Lung (tissue), 12 donors: ENCODE data around the gene TTLL12. TPM values are rescaled to one million over a fixed set of nuclear protein-coding genes. Genes with fewer than 3 reads are reported as not detected.

Source experiments
- ATAC-seq: fragments of 200-7000 bp; cut with Tn5 transposase; one replicate; pipeline ENCODE4 v1.9.1; 2020; ENCODE audit warnings: moderate number of reproducible peaks; ENCODE audit not compliant: insufficient read depth, low FRiP score
- DNase-seq, 3 donors: peaks; one replicate each; pipeline ENCODE4 v3.0.0-alpha.2; 2013 to 2017
- H3K27ac ChIP-seq, 2 donors: one replicate each; pipeline ENCODE4 v1.5.1; 2013; ENCODE audit warnings: mild to moderate bottlenecking in 2 of 2, moderate library complexity in 2 of 2, control low read depth in 1 of 2, inconsistent platforms in 1 of 2, low read depth in 1 of 2, low read length in 1 of 2
- H3K27me3 ChIP-seq, 3 donors: one replicate each; pipeline ENCODE4 v1.5.1; 2013; ENCODE audit warnings: low read length in 2 of 3; ENCODE audit not compliant: control insufficient read depth in 3 of 3, insufficient read depth in 3 of 3
- H3K36me3 ChIP-seq, 4 donors: one replicate each; pipeline ENCODE4 v1.5.1; 2013; ENCODE audit warnings: low read length in 4 of 4, mild to moderate bottlenecking in 1 of 4, moderate library complexity in 1 of 4; ENCODE audit not compliant: control insufficient read depth in 4 of 4, insufficient read depth in 4 of 4
- H3K4me1 ChIP-seq, 5 donors: one replicate each; pipeline ENCODE4 v1.5.1; 2013; ENCODE audit warnings: low read length in 5 of 5, mild to moderate bottlenecking in 2 of 5, moderate library complexity in 1 of 5; ENCODE audit not compliant: control insufficient read depth in 5 of 5, insufficient read depth in 5 of 5
- H3K4me3 ChIP-seq: one replicate; pipeline ENCODE4 v1.5.1; 2013; ENCODE audit warnings: mild to moderate bottlenecking, control low read depth, moderate library complexity
- H3K9ac ChIP-seq, 2 donors: one replicate each; pipeline ENCODE4 v1.5.1; 2013; ENCODE audit warnings: low read length in 2 of 2, control low read depth in 1 of 2; ENCODE audit not compliant: insufficient read depth in 1 of 2
- H3K9me3 ChIP-seq, 4 donors: one replicate each; pipeline ENCODE4 v1.5.1; 2013; ENCODE audit warnings: low read length in 3 of 4, mild to moderate bottlenecking in 1 of 4, moderate library complexity in 1 of 4; ENCODE audit not compliant: control insufficient read depth in 4 of 4, insufficient read depth in 3 of 4
- WGBS, 2 donors: extraction: QIAGEN DNeasy Blood & Tissue Kit; methylation state at CpG; one replicate each; pipeline ENCODE4 v1.1.7; 2013; 5-methylcytosine and 5-hydroxymethylcytosine counted together
- polyA plus RNA-seq, 2 donors: library from polyadenylated mRNA; stranded (reverse); fragments of 200-250 nt; gene quantifications; one replicate each; pipeline ENCODE4 v1.2.1, GENCODE V29; 2013
- total RNA-seq, 2 donors: library from RNA; depleted of rRNA in 1 of 2; stranded (reverse); fragments of >200 nt in 1 of 2; gene quantifications; one replicate each; pipeline ENCODE4 v1.2.1, GENCODE V29; 2014 to 2021
- TF ChIP-seq, protein P1 (sequence below): IDR thresholded peaks from 2 replicates; pipeline ENCODE4 v1.5.1; 2012; ENCODE audit warnings: mild to moderate bottlenecking; ENCODE audit errors: control extremely low read depth, extremely low read depth
- donor health status: control.
- donor health status: control.
- donor health status: Bipolar disorder and iron deficiency.
- donor health status: healthy.
- donor health status: DM: yes; HTN: yes; CAD: no.

Gene TTLL12
- total and polyA plus RNA-seq, 4 donors, result 15.8 to 35.5 (median 25.3) TPM

DNA sequence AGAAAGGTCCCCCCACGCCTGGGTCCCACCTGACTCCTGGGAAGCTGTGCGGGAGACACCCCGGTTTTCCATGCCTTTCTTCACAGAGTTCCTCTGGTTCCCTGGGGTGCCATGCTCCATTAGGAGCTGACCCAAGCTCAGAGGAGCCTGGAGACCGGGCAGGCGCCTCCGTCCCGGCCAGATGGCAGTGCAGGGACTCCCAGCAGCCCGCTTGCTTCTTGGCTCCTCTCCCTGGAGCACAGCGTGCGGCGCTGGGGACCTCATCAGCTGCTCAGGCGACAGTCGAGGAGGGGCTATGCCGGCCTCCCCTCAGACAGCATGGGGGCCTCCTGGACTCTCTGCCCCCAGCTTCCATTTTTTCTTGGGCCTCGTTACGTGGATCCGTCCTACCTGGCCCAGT, 13.1 kb upstream of the TTLL12 start:
- no peak overlapping the region for H3K9ac ChIP-seq
- no peaks in the 10 kb centered on the region for H3K36me3 ChIP-seq
- no peak overlapping the region for H3K27ac ChIP-seq
- H3K27me3 ChIP-seq, result no peaks in the 10 kb centered on the region
- H3K4me1 ChIP-seq, result peaks cover 0 to 11% (median 0%) of the 10 kb centered on the region in 5 donors
- ATAC-seq (no peak), DNase-seq (no peak)
- H3K9me3 ChIP-seq, result no peaks in the 10 kb centered on the region
- 86 to 88% methylated on average over 17 of the region's 17 CpGs for WGBS, 2 donors
- H3K4me3 ChIP-seq, result no peak overlapping the region
- TF ChIP-seq, protein P1, sequence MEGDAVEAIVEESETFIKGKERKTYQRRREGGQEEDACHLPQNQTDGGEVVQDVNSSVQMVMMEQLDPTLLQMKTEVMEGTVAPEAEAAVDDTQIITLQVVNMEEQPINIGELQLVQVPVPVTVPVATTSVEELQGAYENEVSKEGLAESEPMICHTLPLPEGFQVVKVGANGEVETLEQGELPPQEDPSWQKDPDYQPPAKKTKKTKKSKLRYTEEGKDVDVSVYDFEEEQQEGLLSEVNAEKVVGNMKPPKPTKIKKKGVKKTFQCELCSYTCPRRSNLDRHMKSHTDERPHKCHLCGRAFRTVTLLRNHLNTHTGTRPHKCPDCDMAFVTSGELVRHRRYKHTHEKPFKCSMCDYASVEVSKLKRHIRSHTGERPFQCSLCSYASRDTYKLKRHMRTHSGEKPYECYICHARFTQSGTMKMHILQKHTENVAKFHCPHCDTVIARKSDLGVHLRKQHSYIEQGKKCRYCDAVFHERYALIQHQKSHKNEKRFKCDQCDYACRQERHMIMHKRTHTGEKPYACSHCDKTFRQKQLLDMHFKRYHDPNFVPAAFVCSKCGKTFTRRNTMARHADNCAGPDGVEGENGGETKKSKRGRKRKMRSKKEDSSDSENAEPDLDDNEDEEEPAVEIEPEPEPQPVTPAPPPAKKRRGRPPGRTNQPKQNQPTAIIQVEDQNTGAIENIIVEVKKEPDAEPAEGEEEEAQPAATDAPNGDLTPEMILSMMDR, result no peak

DNA sequence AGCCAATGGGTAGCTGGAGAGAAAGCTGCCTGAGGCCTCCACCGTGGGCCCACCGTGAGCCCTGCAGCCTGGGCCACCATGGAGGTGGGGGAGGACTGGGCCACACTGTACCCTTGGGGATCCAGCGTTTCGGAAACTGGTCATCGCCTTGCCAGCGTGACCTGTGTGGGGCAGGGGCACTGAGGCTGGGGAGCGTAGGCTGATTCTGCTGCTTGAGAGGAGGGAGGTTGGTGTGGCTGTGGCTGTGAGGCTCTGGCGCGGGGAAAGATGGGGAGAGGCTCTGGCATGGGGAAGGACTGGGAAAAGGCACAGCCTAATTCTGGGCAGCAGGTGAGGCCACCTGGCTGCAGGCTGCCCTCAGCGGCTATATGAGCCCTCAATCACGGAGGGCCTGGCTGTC, 12.6 kb upstream of the TTLL12 start:
- Histone ChIP-seq H3K27ac (no peak overlapping the region), H3K4me3 (no peak overlapping the region), H3K9me3 (no peaks in the 10 kb centered on the region), H3K36me3 (no peaks in the 10 kb centered on the region), H3K4me1 (peaks cover 0 to 11% (median 0%) of the 10 kb centered on the region in 5 donors), H3K27me3 (no peaks in the 10 kb centered on the region), H3K9ac (no peak overlapping the region)
- WGBS, 2 donors, result 87 to 88% methylated on average over 11 of the region's 11 CpGs
- TF ChIP-seq, protein P1, result no peak
- DNase-seq (no peak), ATAC-seq (no peak)

DNA sequence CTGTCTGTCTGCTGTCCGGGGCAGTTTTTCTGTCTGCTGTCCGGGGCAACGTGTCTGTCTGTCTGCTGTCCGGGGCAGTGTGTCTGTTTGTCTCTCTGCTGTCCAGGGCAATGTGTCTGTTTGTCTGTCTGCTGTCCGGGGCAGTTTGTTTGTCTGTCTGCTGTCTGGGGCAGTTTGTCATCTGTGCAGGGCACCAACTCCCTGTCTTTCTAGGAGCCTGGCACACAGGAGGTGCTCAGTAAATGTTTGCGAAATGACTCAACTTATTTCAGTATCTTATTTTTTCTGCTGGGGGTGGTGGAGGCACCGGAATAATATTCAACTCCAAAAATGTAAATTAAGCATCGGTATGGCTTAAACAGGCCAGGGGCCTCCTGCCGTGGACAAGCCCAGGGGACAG, 12.0 kb upstream of the TTLL12 start:
- no peak overlapping the region for H3K9ac ChIP-seq
- peaks cover 0 to 11% (median 0%) of the 10 kb centered on the region in 5 donors for H3K4me1 ChIP-seq
- WGBS, 2 donors, result 87 to 91% methylated on average over 9 of the region's 9 CpGs
- no peak overlapping the region for H3K4me3 ChIP-seq
- H3K27ac ChIP-seq, result no peak overlapping the region
- TF ChIP-seq, protein P1, result no peak
- DNase-seq (no peak), ATAC-seq (no peak)
- H3K9me3 ChIP-seq, result no peaks in the 10 kb centered on the region
- H3K36me3 ChIP-seq, result no peaks in the 10 kb centered on the region
- no peaks in the 10 kb centered on the region for H3K27me3 ChIP-seq

DNA sequence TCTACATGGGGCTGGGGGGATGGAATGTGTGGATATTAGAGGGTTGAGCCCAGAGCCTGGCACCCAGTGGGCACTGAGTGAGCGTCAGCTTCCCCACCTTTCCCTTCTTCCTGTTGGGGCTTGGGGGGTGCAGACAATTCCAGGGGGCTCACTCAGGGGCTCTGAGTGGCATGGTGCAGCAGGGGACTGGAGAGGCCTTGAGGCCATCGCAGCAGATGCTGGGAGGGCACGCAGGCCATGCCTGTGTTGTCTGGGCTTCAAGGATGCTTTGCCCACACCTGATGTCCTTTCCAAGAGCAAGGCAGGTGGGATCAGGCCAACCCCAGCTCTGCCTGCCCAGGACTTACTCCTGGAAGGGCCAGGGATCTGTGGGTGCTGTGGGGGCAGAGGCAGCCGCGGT, 11.2 kb upstream of the TTLL12 start:
- Histone ChIP-seq H3K27ac (no peak overlapping the region), H3K4me1 (peaks cover 0 to 11% (median 0%) of the 10 kb centered on the region in 5 donors), H3K4me3 (no peak overlapping the region), H3K27me3 (no peaks in the 10 kb centered on the region), H3K9me3 (no peaks in the 10 kb centered on the region), H3K36me3 (no peaks in the 10 kb centered on the region), H3K9ac (no peak overlapping the region)
- TF ChIP-seq, protein P1, result no peak
- WGBS, 2 donors, result 67 to 93% methylated on average over 5 of the region's 5 CpGs
- ATAC-seq, result no peak
- no peak for DNase-seq
